HTERT RPE-1 (cell line): Measurements from ENCODE around the gene SOX5.
"Not testable (repeated sequence)": the region's sequence is repeated elsewhere in the genome, so short reads cannot be mapped to it uniquely, and the experiment has no call there.

Experiments used
- in situ Hi-C: fragments of 300-500 bp; cut with MboI; formaldehyde crosslinking; loops from 4 replicates; pipeline ENCODE4 v1.14.3; 2020; ENCODE audit warnings: low sequenced_read_pairs

SOX5 gene

DNA sequence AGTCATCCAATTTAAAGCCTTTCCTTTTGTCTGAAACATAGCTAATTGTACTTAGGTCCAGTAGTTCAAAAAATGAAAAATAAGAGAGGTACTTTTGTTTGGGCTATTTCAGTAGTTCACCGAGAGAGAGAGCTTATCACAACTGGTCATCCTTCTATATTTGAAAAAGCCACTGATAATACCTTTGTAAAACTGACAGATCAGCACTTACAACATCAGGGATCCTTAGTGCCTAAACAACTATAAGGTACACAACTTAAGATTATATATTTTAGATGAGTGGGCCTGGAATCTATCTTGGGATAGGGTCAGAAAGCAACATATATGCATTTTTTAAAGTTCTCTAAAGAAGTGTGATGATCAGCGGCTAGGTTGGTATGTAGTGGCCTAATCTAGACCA, 97.9 kb downstream of the SOX5 start:
- in situ Hi-C loops: no loop called here

DNA sequence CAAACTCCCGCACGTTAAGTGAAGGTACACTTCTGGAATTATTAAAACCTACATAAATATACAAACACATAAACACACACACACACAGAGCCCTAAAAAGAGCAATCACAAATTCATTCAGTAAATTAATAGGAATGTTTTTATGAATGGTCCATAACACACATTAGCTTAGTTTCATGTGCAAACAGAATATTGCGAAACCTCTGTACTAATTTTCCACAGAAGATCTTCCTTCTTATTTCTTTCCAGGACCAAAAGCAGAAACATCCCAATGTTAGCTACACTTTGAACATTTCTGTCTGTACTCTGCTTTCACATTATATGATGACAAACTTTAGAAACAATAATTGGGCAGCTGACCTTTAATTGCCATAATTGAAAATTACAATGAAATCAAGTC, 101.6 kb downstream of the SOX5 start:
- in situ Hi-C loops: no loop called here

DNA sequence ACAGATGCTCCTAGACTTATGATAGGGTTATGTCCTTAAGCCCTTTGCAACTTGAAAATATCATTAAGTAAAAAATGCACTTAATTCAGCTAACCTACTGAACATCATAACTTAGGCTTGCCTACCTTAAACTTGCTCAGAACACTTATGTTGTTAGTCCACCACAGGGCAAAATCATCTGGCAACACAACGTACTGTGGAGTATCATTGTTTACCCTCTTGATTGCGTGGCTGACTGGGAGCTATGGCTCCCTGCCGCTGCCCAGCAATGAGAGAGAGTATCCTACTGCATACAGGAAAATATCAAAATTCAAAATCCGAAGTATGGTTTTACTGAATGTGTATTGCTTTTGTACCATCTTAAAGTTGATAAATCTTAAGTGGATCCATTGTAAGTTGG, 105.5 kb downstream of the SOX5 start:
- in situ Hi-C loops: no loop called here

DNA sequence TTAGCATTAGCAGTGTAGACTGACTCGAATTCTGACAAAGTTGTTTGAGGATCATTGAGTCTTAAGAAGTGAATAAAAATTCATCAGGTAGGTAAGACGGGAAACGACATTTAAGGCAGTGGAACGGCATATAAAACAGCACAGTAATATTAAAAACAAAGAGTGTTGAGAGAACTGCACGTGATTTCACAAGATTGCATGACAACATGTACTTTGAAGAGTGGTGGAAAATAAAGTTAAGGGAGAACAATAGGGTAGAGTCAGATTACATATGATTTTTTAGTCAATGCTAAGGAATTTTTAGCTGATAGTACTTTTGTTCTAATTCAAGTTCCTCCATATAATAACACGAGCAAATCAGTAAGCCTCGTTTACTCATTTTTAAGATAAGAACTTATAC, 115.4 kb downstream of the SOX5 start:
- in situ Hi-C loops: no loop called here

DNA sequence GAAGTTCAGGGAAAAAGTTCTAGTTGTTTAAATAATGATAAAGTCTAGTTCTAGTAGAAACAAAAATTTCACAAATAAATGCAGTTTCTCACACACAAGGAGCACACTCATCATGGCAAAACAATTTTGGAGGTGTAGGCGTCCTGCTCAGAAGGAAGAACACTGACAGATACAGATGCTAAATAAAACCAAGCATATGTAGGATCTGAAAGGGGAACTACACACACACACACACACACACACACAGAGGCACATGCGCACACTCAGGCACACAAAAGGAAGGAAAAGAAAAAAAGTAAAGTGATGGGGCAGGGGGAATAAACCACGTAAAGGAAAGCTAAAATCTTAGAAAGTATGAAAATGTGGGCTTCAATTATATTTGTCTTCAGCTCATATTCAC, 117.7 kb downstream of the SOX5 start:
- in situ Hi-C loops: no loop called here

DNA sequence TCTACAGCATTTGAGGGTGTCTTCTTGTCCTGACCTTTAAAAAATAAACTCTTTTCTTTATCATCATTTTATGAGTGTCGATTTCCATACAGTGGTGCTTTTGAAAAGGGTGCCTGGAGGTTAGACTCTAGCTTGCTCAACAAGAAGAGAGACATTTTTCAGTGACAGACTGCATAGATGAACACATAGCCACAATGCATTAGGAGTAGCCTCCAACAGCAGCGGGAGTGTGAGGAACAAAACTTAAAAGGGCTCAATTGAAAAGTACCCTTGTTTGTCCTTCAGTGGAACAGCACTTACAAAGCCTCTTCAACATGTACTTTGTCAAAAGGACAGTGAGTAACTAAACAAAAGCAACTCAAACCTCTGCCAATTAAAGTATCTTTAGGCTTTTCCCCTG, 119.3 kb downstream of the SOX5 start:
- in situ Hi-C loops: no loop called here

DNA sequence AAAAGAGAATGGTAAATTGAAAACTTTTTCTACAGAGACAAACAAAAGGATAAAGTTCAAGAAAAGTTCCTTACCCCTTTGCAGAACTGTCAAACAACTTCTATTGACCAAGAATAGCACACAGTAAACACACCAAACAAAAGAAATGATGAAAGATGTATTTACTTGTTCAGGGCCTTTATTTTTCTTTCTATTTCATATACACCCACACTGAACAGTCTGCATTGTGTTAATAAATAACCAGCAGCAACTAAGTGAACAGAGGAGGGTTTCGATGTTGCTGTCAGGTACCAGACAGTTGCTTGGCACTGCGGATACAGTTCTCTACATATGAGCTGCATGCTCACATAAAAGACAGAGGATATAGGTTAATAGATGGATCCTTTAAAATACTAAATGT, 122.1 kb downstream of the SOX5 start:
- in situ Hi-C loops: no loop called here

DNA sequence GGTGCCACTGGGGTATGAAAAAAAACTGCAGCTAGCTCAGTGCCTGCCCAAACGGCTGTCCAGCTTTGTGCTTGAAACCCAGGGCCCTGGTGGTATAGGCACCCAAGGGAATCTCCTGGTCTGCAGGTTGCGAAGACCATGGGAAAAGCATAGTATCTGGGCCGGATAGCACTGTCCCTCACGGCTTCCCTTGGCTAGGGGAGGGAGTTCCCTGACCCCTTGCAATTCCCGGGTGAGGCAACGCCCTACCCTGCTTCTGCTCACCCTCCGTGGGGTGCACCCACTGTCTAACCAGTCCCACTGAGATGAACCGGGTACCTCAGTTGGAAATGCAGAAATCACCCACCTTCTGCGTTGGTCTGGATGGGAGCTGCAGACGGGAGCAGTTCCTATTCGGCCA, 124.3 kb downstream of the SOX5 start:
- in situ Hi-C loops: not testable (repeated sequence)

DNA sequence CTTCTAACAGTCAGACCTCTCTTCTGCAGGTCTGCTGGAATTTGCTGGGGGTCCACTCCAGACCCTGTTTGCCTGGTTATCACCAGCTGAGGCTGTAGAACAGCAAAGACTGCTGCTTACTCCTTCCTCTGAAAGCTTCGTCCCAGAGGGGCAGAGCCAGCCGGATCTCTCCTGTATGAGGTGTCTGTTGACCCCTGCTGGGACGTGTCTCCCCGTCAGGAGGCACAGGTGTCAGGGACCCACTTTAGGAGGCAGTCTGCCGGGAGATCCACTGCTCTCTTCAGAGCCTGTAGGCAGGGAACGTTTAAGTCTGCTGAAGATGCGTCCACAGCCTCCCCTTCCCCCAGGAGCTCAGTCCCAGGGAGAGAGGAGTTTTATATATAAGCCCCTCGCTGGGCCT, 125.1 kb downstream of the SOX5 start:
- in situ Hi-C loops: no loop called here

DNA sequence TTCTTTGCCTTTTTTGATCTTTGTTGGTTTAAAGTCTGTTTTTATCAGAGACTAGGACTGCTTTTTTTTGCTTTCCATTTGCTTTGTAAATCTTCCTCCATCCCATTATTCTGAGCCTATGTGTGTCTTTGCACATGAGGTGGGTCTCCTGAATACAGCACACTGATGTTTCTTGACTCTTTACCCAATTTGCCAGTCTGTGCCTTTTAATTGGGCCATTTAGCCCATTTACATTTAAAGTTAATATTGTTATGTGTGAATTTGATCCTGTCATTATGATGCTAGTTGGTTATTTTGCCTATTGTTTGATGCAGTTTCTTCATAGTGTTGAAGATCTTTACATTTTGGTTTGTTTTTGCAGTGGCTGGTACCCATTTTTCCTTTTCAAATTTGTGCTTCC, 126.6 kb downstream of the SOX5 start:
- in situ Hi-C loops: not testable (repeated sequence)

DNA sequence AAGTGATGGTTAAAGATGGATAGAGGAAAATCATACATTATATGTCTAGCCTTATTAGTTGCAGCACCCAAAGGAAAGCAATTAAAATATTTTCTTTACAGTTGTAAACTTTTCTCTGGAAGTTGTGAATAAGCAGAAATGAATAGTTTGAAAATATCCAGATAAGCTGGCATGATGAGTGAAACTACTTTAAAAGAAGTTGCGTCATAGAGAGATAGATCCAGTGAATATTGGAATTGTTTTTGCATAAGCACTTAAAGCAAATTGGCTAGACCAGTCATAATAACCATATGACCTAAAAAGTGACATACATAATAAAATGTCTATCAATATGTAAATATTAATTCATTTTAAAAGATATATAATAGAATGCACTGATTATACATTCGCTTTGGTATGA, 132.1 kb downstream of the SOX5 start:
- in situ Hi-C loops: no loop called here

DNA sequence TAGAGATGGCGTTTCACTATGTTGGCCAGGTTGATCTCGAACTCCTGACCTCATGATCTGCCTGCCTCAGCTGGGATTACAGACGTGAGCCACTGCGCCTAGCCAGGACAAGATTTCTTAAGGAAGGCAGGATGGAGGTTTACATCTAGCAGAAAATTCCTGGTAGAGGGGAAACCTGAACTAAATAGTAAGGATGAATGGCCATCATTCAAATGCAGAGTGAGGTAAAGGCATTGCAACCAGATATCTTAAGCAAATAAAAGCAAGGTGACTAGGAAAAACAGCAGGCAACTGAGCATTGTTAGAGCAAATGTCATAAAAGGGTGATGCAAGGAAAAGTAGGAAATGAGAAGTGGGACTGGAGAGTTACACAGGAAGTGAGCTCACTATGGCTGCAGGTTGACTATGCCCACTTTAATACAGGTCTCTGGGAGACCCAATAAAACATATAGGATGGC, 133.0 kb downstream of the SOX5 start:
- in situ Hi-C loops: no loop called here

DNA sequence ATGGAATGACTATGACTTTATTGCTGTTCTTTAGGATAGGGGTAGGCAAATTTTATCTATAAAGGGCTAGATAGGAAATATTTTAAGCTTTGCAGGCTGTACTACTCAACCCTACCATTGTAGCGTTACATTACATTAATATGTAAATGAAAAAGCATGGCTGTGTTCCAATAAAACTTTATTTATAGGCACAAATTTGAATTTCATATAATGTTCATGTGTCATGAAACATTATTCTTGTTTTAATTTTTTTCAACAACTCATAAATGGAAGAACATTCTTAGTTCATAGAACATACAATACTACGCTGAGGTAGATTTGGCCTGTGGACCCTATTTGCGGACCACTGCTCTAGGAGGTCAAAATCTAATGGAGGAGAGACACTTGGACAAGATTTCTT, 133.7 kb downstream of the SOX5 start:
- in situ Hi-C loops: no loop called here

DNA sequence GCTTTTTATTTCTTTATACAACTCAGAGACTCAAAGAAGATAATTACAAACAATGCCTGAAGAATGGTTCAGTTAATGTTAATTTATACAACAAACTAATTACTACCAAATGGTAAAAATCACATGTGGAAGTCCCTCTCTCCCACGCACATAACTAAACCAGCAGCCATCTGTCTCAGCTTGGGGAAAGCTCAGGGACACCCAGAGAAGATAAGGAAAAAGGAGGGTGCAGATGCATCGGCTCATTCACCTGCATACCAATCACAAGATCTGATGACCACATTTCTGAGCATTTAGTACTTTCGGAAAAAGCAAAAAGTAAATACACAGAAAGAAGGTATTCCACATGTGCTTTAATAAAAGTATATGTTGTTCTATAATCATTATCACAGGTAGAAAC, 136.3 kb downstream of the SOX5 start:
- in situ Hi-C loops: no loop called here

DNA sequence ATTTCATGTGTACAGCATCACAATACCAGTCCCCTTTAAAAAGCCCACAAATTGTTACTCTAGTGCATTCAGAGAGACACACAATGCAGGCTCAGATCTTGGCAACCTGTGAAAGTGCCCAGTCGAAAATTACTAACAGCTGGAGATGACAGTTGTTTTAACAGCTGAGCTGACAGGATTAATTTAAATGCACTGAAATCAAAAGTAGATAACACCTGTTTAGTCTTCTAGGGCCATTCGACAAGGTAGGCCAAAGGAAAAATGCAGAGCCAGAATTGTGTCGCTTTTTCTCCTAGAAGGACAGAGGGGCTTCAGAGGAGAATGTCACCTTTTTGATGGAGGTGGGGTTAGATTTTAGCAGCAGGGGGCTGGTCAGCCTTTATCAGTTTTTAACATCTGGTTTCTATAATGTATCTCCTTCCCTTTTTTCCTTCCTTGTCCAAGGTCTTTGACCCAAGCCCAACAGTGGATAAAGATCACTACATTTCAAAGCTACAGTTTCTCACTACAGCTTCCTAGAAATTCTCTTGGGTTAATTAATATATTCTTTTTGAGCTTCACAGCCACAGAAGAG, 139.1 kb downstream of the SOX5 start:
- in situ Hi-C loops: no loop called here

DNA sequence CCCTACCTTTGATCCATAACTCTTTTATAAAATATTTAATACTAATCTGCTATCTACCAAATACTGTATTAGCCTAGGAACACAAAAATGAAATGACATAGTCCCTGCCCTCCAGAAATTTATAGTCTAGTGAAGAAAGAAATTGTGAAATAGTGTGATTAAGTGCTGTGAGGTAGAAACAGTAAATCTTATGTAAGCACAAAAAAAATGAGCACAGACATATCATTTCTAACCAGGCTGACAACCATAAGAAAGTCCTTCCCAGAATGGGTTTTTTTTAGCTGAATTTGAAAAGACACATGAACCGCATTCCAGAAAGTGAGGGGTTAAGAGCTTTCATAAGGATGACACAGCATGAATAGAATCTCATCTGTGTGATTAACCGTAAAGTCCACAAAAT, 145.9 kb downstream of the SOX5 start:
- in situ Hi-C loops: no loop called here

DNA sequence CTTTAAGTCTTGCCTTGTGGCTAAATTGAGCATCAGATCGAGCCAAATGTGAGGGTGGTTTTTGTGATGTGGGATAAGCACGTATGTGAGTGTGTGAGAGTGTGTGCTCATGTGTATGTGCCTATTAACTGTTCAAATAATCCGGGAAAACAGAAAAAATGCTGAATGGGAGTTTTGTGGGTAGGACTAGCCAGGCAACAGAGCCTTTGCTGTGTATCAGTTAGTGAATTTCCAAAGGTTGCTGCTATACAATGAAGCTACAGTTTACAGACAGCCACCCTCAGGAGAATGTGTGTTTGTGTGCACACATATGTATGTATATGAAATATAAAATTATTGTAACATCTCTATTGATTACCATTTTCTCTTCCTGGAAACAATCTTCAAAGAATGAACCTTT, 154.0 kb downstream of the SOX5 start:
- in situ Hi-C loops: no loop called here

DNA sequence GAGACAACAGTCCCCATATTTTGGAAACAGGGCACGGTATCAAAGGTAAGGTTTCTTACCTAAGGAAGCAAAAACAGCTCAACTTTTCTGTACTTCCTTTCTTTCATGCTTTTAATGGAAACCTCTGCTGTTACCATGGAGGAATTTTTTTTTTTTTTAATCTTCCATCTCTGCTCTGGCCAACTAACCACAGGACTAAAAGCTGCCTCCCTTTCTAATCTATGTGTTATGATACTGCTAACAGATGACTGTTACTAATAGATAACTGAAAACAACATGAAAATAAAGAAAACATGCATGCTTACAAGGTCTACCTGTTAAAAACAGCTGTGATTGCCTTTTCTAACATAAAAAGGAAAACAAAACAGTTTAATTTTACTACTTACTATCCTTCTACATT, 168.4 kb downstream of the SOX5 start:
- in situ Hi-C loops: no loop called here

DNA sequence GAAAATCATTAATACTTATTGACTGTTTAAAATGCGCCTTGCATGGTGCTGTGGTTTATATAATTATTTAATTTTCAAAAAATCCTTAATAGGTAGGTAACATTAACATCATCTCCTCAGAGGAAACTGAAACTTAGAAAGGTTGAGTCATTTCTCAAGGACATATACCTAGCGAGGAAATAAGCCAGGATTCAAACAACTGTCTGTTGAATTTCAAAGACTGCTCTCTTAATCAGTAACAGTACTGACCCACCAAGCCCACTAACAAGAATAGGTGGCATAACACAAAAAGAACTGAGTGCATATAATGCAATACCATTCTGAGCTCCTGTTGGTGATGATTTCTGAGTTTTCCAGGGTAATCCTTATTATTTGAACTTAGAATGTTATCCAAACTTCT, 174.3 kb downstream of the SOX5 start:
- in situ Hi-C loops: no loop called here

DNA sequence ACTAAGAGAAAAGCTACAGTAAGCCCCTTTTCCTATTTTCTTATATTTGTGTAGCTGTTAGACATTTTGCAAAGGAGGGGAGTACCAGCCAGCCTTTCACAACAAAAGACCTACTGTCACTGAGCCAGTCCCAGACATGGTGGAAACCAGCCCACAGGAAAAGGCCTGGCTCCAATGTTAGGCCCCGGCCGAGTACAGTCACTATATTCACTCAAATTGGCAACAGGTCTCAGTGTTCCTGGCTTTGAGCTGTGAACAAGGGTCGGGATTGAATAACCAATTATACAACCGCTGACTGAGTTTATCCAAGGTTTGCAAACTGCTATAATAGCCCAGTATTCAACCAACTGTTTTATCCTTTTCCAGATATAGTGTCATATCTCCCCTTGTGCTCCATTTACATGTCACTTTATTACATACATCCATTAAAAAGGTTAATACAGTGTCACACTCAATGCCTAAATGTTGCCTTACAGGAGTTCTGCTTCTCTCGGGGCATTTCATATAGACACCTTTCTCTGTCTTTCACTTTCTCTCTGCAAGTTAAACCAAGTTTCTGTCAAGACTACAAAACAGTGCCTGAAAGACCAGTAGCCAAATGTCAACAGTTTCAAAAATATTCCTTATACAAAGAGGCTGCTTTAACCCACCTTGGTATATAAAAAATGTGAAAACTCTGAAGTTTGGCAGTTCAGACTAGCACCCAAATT, 178.1 kb downstream of the SOX5 start:
- in situ Hi-C loops: no loop called here

DNA sequence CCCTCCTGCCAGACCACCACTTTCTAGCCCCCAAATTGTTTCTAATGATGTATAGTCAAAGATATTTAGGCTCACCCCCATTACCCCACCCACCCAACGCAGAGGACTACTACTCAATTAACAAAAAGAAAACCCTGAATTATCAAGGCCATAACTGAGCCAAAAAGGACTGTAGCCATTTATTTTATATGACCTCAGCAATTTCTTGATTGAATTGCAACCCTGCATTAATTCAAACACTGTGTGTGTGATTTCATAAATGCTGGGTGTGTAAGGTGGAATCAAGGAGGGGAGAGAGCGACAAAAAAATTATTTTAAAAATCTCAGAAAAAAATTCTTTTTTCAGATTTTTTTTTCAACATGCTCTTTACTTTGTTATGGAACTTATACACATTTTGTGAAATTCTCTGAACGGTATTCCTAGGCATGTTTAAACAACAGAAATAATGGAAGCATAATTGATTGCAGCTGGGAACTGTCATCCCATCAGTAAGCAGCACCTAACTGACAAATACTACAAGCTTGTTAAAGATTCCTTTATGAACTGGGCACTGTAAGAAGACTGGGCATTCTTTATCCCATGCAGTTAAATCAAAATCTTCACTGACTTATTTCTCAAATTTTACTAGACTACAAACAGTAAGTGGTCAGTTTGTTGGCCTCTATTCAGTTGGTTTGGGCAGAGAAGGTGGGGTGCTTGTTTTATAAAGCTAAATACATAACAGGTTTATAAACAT, 179.1 kb downstream of the SOX5 start:
- in situ Hi-C loops: no loop called here

DNA sequence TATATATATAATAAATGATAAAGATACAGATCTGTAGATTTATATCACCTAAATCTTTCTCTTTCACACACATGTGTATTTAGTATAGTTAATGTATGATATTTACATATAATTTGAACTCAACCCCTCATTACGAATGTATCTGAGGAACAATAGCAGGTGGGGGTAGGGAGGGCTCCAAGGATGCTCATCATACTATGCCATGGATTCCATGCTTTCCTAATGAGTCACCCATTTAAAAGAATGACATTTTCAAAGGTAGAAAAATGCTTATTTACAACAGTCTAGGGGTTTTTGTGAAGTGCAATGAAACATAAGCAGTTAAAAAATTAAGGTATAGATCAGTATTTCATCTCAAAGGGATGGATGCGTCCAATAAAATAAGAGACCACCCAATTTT, 181.6 kb downstream of the SOX5 start:
- in situ Hi-C loops: no loop called here
